C4-2B (cell line): ENCODE results near the gene RNF39.

ENCODE experiments used
- H3K27ac ChIP-seq: fragments of 450-650 bp; 2 replicates; pipeline ENCODE4 v1.5.1; 2017
- ZFX ChIP-seq: fragments of 450-650 bp; IDR thresholded peaks from 2 replicates; pipeline ENCODE4 v1.6.1; 2017
- TF ChIP-seq, protein P1 (sequence below): fragments of 450-650 bp; conservative IDR thresholded peaks from 2 replicates; pipeline ENCODE4 v1.5.1; 2017; ENCODE audit warnings: mild to moderate bottlenecking

RNF39 gene

DNA sequence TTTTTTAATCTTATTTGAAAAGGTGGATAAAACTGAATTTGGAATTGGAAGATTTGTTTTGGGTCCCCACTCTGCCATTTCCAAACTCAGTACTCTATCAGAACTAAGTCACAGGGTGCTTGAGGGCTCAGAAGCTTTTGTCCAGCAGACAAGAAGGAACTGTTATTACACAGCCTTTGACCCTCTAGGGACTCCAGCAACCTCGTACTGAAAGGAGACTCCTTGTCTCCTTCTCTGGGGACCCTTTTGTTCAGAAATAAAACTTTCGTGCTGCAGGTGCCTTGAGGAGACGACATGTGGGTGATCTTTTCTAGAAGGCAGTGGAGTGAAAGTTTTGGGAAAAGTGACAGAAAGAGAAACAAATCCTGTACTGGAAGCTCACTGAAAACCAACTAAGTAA, 21.9 kb downstream of the RNF39 start:
- TF ChIP-seq, protein P1, sequence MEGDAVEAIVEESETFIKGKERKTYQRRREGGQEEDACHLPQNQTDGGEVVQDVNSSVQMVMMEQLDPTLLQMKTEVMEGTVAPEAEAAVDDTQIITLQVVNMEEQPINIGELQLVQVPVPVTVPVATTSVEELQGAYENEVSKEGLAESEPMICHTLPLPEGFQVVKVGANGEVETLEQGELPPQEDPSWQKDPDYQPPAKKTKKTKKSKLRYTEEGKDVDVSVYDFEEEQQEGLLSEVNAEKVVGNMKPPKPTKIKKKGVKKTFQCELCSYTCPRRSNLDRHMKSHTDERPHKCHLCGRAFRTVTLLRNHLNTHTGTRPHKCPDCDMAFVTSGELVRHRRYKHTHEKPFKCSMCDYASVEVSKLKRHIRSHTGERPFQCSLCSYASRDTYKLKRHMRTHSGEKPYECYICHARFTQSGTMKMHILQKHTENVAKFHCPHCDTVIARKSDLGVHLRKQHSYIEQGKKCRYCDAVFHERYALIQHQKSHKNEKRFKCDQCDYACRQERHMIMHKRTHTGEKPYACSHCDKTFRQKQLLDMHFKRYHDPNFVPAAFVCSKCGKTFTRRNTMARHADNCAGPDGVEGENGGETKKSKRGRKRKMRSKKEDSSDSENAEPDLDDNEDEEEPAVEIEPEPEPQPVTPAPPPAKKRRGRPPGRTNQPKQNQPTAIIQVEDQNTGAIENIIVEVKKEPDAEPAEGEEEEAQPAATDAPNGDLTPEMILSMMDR, result no peak
- no peak overlapping the region for H3K27ac ChIP-seq

DNA sequence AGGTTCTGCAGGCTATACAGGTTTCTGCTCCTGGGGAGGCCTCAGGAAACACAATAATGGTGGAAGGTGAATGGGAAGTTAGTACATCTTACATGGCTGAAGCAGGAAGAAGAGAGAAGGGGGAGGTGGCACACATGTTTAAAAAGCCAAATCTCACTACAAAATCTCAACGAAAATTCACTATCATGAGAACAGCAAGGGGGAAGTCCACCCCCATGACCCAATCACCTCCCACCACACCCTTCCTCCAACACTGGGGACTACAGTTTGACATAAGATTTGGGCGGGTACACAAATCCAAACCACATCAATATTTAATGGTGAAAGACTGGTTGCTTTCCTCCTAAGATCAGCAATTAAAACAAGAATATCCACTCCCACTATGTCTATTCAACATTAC, 28.3 kb downstream of the RNF39 start:
- no peak overlapping the region for H3K27ac ChIP-seq

DNA sequence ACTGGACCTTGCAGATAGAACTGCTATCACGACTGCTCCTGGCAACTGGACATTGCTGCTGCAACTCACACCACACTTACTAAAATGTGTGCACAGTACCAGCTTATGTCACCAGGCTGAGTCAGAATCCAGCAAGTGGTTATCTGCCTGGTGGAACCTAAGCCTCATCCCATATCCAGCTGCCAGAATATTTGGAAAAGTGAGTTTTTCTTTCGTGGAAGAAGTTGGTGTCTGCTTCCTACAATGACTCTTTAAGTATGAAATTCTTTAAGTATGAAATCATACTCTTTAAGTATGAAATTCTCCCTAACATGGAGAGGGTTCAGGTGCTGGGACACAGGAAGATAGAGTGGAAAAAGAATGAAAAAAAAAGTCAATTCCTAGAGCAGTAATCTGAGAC, 30.9 kb downstream of the RNF39 start:
- TF ChIP-seq ZFX, result no peak
- TF ChIP-seq, protein P1, result no peak
- H3K27ac ChIP-seq, result no peak overlapping the region

More for the DNA sequence above, 28.3 kb downstream of the RNF39 start:
- TF ChIP-seq ZFX, result no peak
- TF ChIP-seq, protein P1, result no peak

DNA sequence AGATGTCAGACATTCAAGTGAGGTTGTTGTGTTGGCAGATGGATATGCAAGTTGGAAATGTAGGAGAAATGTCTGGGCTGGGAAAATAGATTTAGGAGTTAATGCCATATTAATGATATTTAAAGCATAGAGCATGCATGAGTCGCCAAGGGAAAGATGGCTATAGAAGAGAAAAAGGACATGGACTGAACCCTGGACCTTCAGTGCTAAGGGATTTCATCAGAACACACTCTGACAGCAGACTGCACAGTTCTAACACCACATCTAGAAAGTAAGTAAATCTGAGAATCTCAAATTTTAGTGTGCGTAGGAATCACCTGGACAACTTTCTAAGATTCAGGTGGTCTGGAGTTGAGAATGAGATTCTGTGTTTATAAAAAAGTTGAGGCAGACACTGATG, 31.8 kb downstream of the RNF39 start:
- no peak overlapping the region for H3K27ac ChIP-seq
- no peak for TF ChIP-seq ZFX
- TF ChIP-seq, protein P1, result no peak

DNA sequence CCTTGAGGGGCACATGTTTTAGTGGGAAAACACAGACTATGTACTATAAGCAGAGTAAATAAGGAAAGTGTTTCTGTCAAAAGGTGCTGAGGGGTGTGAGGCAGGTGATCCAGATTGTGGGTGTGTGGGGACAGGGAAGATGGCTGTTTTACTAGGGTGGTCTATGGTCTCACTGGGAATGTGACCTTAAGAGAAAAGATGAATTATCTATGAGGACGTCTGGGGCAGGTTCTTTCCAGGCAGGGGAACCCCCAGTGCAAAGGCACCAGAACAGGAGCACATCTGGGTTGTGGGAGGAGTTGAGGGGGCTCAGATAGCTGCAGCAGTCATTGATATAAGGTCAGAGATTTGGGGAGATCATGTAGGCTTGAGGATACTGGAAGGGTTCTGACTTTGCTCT, 32.7 kb downstream of the RNF39 start:
- TF ChIP-seq, protein P1, result no peak
- TF ChIP-seq ZFX, result no peak
- H3K27ac ChIP-seq, result no peak overlapping the region

DNA sequence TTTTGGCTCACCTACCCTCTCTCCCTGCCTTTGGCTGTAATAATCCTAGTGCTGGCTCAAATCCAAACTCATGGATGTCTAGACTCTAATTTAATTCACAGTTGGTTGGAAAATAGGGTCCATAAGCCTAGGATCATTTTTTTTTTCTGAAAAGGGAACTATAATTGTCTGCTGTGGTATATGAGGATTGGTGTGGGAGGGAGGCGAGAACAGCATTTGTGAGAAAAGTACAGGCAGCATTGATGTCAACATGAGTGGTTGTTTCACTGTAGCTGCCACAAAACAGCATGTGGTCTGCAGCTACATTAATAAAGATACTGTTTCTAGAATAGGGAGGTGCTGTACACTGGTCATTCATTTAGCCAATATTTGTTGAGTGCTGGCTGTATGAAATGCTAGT, 33.1 kb downstream of the RNF39 start:
- no peak overlapping the region for H3K27ac ChIP-seq
- TF ChIP-seq ZFX, result no peak
- TF ChIP-seq, protein P1, result no peak

DNA sequence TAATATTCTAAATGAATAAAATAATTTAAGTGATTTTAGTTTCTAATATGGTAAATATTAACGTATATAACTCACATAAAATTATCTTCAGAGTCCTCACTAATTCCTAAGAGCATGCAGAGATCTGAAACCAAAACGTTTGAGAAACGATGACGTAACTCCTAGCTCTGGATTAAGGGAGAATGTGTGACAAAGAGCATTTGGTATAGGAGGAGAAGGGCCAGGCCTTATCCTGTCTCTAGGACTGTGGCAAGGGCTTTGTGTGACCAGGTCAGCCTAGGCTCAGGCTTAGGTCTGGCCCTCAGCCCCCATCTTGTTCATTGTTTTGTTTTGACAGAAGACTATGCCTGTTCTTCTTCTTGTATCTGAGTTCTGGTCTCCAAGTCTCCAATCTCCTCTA, 33.7 kb downstream of the RNF39 start:
- TF ChIP-seq, protein P1, result no peak
- no peak for TF ChIP-seq ZFX
- H3K27ac ChIP-seq, result no peak overlapping the region
